GM23338 (cell line): ENCODE data around the gene IL12A. TPM values are rescaled to one million over a fixed set of nuclear protein-coding genes. Genes with fewer than 3 reads are reported as not detected.

Experiments used
- ATAC-seq: fragments of 200-7000 bp; cut with Tn5 transposase; 3 replicates; pipeline ENCODE4 v1.9.1; 2020
- DNase-seq: peaks from one replicate; pipeline ENCODE4 v3.0.0-alpha.2; 2015; ENCODE audit warnings: low spot score
- H2AFZ ChIP-seq: fragments of 200-600 bp; sonication (generic); 2 replicates; pipeline ENCODE4 v1.8.0; 2016; ENCODE audit warnings: antibody characterized with exemption, mild to moderate bottlenecking, moderate library complexity
- H3F3A ChIP-seq: fragments of 200-600 bp; sonication (generic); replicated peaks from 2 replicates; pipeline ENCODE4 v1.8.0; 2017; ENCODE audit warnings: antibody characterized with exemption, mixed run types, low read depth
- H3K27ac ChIP-seq: fragments of 200-600 bp; sonication (generic); 2 replicates; pipeline ENCODE4 v1.6.1; 2016; ENCODE audit warnings: low read depth
- H3K27me3 ChIP-seq: fragments of 200-600 bp; sonication (generic); 2 replicates; pipeline ENCODE4 v1.8.0; 2016; ENCODE audit warnings: mild to moderate bottlenecking, mixed run types, moderate library complexity; ENCODE audit not compliant: insufficient read depth
- H3K36me3 ChIP-seq: fragments of 200-600 bp; sonication (generic); 2 replicates; pipeline ENCODE4 v1.8.0; 2016; ENCODE audit warnings: mild to moderate bottlenecking; ENCODE audit not compliant: insufficient read depth
- H3K4me1 ChIP-seq: fragments of 200-600 bp; sonication (generic); 2 replicates; pipeline ENCODE4 v1.8.0; 2016; ENCODE audit warnings: mild to moderate bottlenecking, moderate library complexity; ENCODE audit not compliant: insufficient read depth
- H3K4me2 ChIP-seq: fragments of 200-600 bp; sonication (generic); 2 replicates; pipeline ENCODE4 v1.7.1; 2017; ENCODE audit warnings: mixed run types
- H3K4me3 ChIP-seq: fragments of 200-600 bp; sonication (generic); 2 replicates; pipeline ENCODE4 v1.6.1; 2016; ENCODE audit warnings: mixed run types
- H3K79me2 ChIP-seq: fragments of 200-600 bp; sonication (generic); replicated peaks from 2 replicates; pipeline ENCODE4 v1.8.0; 2017; ENCODE audit warnings: mild to moderate bottlenecking; ENCODE audit not compliant: insufficient read depth
- H3K9me2 ChIP-seq: fragments of 200-600 bp; sonication (generic); 2 replicates; pipeline ENCODE4 v1.8.0; 2017; ENCODE audit not compliant: insufficient read depth
- H4K20me1 ChIP-seq: fragments of 200-600 bp; sonication (generic); replicated peaks from 2 replicates; pipeline ENCODE4 v1.8.0; 2017; ENCODE audit warnings: mild to moderate bottlenecking; ENCODE audit not compliant: insufficient read depth
- H3K27ac Mint-ChIP-seq: 2 replicates; pipeline ENCODE4 v1.8.0; 2020; ENCODE audit warnings: inconsistent platforms, mild to moderate bottlenecking, moderate library complexity, mixed read lengths
- H3K27me3 Mint-ChIP-seq: 3 replicates; pipeline ENCODE4 v1.8.0; 2022; ENCODE audit warnings: low read depth, mild to moderate bottlenecking, moderate library complexity, mixed read lengths, inconsistent platforms; ENCODE audit not compliant: insufficient read depth, poor library complexity
- H3K36me3 Mint-ChIP-seq: 3 replicates; pipeline ENCODE4 v1.8.0; 2021; ENCODE audit warnings: low read depth, mild to moderate bottlenecking, inconsistent platforms, moderate library complexity, mixed read lengths
- H3K4me1 Mint-ChIP-seq: 3 replicates; pipeline ENCODE4 v1.8.0; 2020; ENCODE audit warnings: mild to moderate bottlenecking, inconsistent platforms, mixed read lengths
- H3K4me3 Mint-ChIP-seq: 3 replicates; pipeline ENCODE4 v1.8.0; 2021; ENCODE audit warnings: moderate library complexity, mild to moderate bottlenecking, inconsistent platforms, mixed read lengths
- H3K9me3 Mint-ChIP-seq: 3 replicates; pipeline ENCODE4 v1.8.0; 2020; ENCODE audit warnings: moderate library complexity, mild to moderate bottlenecking, inconsistent platforms, mixed read lengths
- CREB1 ChIP-seq: fragments of 250-450 bp; sonication (Bioruptor Pico); IDR thresholded peaks from 2 replicates; pipeline ENCODE4 v1.5.0; 2020; ENCODE audit warnings: low read depth, mild to moderate bottlenecking, moderate library complexity
- CTCF ChIP-seq, 2 experiments: fragments of 200-600 bp in 1 of 2; sonication (generic) in 1 of 2; conservative IDR thresholded peaks; 2 replicates each; pipeline versions ENCODE4 v1.5.1 to v1.6.1; 2016 to 2017; ENCODE audit warnings: antibody characterized with exemption in 2 of 2, low read depth in 2 of 2, mild to moderate bottlenecking in 2 of 2, moderate library complexity in 1 of 2
- EZH2phosphoT487 ChIP-seq: fragments of 200-600 bp; sonication (generic); IDR thresholded peaks from one replicate; pipeline ENCODE4 v1.8.1; 2018; ENCODE audit warnings: antibody characterized with exemption; ENCODE audit not compliant: unreplicated experiment
- NANOG ChIP-seq: IDR thresholded peaks from 2 replicates; pipeline ENCODE4 v1.6.1; 2016; ENCODE audit warnings: antibody characterized with exemption, borderline replicate concordance
- POLR2AphosphoS5 ChIP-seq: IDR thresholded peaks from 2 replicates; pipeline ENCODE4 v1.6.1; 2016; ENCODE audit warnings: antibody characterized with exemption, low read depth
- REST ChIP-seq: IDR thresholded peaks from one replicate; pipeline ENCODE4 v1.6.1; 2018; ENCODE audit warnings: antibody characterized with exemption; ENCODE audit not compliant: unreplicated experiment
- STAT1 ChIP-seq: IDR thresholded peaks from one replicate; pipeline ENCODE4 v1.6.1; 2016; ENCODE audit warnings: antibody characterized with exemption; ENCODE audit not compliant: unreplicated experiment
- ZNF331 ChIP-seq: fragments of 250-450 bp; sonication (Bioruptor Pico); IDR thresholded peaks from 2 replicates; pipeline ENCODE4 v1.5.0; 2020; ENCODE audit warnings: low read depth, mild to moderate bottlenecking, moderate library complexity
- polyA plus RNA-seq: library from polyadenylated mRNA; unstranded; fragments of >200 nt; fragmentation: Nextera tagmentation; extraction: Ambion mirVana; gene quantifications from 2 replicates; pipeline ENCODE4 v1.2.1, GENCODE V29; 2016
- total RNA-seq: library from RNA; depleted of rRNA; stranded (reverse); fragments of >200 nt; shearing (Covaris generic); gene quantifications from 2 replicates; pipeline ENCODE4 v1.2.3, GENCODE V29; 2014

The IL12A gene
- total and polyA plus RNA-seq, 2 experiments from 2014 or later, result 0.69 to 1.3 TPM

- no peak for TF ChIP-seq REST
- no peak for TF ChIP-seq CREB1 (CRISPR knock-in tag)
Observed at GRCh38 chr3:159948429-159949144, 40.0 kb upstream of the IL12A start (continued).

- Histone ChIP-seq H3K4me2 (no peak overlapping the region), H3K4me3 (no peak overlapping the region), H2AFZ (no peak overlapping the region), H3K27me3 (no peaks in the 10 kb centered on the region), H3K4me1 (no peaks in the 10 kb centered on the region), H3K79me2 (no peaks in the 10 kb centered on the region), H3K27ac (no peak overlapping the region), H4K20me1 (no peaks in the 10 kb centered on the region), H3K36me3 (no peaks in the 10 kb centered on the region), H3K9me2 (no peaks in the 10 kb centered on the region), H3F3A (no peaks in the 10 kb centered on the region)
- Mint-ChIP-seq H3K27me3 (peaks cover 8% of the 10 kb centered on the region), H3K4me1 (no peaks in the 10 kb centered on the region), H3K36me3 (no peaks in the 10 kb centered on the region), H3K9me3 (no peaks in the 10 kb centered on the region), H3K27ac (no peak overlapping the region), H3K4me3 (no peak overlapping the region)
- DNase-seq (no peak), ATAC-seq (no peak)
- no peak for TF ChIP-seq NANOG
- no peak for TF ChIP-seq ZNF331 (CRISPR knock-in tag)
- no peak for TF ChIP-seq POLR2AphosphoS5
- TF ChIP-seq EZH2phosphoT487, result no peak
- TF ChIP-seq REST, result no peak
- TF ChIP-seq STAT1, result no peak
- TF ChIP-seq CTCF (conservative IDR thresholded peaks at IDR 0.05; ENCODE audit: low read depth in 2 of 2), result no peak
Observed at GRCh38 chr3:159950156-159950898, 38.3 kb upstream of the IL12A start.
